Liver (tissue), 9 donors: ENCODE measurements around the gene CSMD2. TPM values are rescaled to one million over a fixed set of nuclear protein-coding genes. Genes with fewer than 3 reads are reported as not detected.

Experiments used
- DNase-seq: peaks from one replicate; pipeline ENCODE4 v3.0.0-alpha.2; 2017; ENCODE audit warnings: low spot score
- H3K27ac ChIP-seq, 2 donors: one replicate each; pipeline ENCODE4 v1.7.0; 2013; ENCODE audit warnings: inconsistent platforms in 2 of 2, low read length in 2 of 2, control low read depth in 1 of 2, low read depth in 1 of 2, mild to moderate bottlenecking in 1 of 2
- H3K27me3 ChIP-seq, 4 donors: one replicate each; pipeline versions ENCODE4 v1.6.1 to v1.7.0; 2013; ENCODE audit warnings: low read length in 3 of 4, inconsistent platforms in 1 of 4, mild to moderate bottlenecking in 1 of 4, moderate library complexity in 1 of 4; ENCODE audit not compliant: control insufficient read depth in 4 of 4, insufficient read depth in 4 of 4
- H3K36me3 ChIP-seq, 4 donors: one replicate each; pipeline versions ENCODE4 v1.6.1 to v1.7.0; 2013; ENCODE audit warnings: low read length in 3 of 4, mild to moderate bottlenecking in 3 of 4, low read depth in 1 of 4, moderate library complexity in 1 of 4; ENCODE audit not compliant: control insufficient read depth in 4 of 4, insufficient read depth in 3 of 4
- H3K4me1 ChIP-seq, 4 donors: one replicate each; pipeline versions ENCODE4 v1.6.1 to v1.7.0; 2013; ENCODE audit warnings: low read length in 3 of 4, mild to moderate bottlenecking in 3 of 4, moderate library complexity in 1 of 4; ENCODE audit not compliant: control insufficient read depth in 4 of 4, insufficient read depth in 4 of 4
- H3K4me3 ChIP-seq, 3 donors: one replicate each; pipeline versions ENCODE4 v1.6.1 to v1.7.0; 2013; ENCODE audit warnings: low read length in 3 of 3, control low read depth in 1 of 3, low read depth in 1 of 3, mild to moderate bottlenecking in 1 of 3
- H3K9ac ChIP-seq, 2 donors: one replicate each; pipeline ENCODE4 v1.7.0; 2013; ENCODE audit warnings: low read length in 2 of 2, mild to moderate bottlenecking in 2 of 2, moderate library complexity in 2 of 2, control low read depth in 1 of 2, low read depth in 1 of 2
- H3K9me3 ChIP-seq, 4 donors: one replicate each; pipeline versions ENCODE4 v1.6.1 to v1.7.0; 2013; ENCODE audit warnings: low read length in 3 of 4; ENCODE audit not compliant: control insufficient read depth in 4 of 4
- EGR1 ChIP-seq, 2 donors: IDR thresholded peaks; 2 replicates each; pipeline ENCODE4 v1.6.1; 2016 to 2018; ENCODE audit warnings: antibody characterized with exemption in 2 of 2, low read depth in 2 of 2
- FOXA1 ChIP-seq: IDR thresholded peaks from 2 replicates; pipeline ENCODE4 v1.6.1; 2016; ENCODE audit warnings: antibody characterized with exemption
- FOXA2 ChIP-seq: IDR thresholded peaks from 2 replicates; pipeline ENCODE4 v1.6.1; 2016; ENCODE audit warnings: antibody characterized with exemption
- HNF4A ChIP-seq, 2 donors: conservative IDR thresholded peaks; 2 replicates each; pipeline ENCODE4 v1.6.1; 2016; ENCODE audit warnings: antibody characterized with exemption in 2 of 2, mild to moderate bottlenecking in 2 of 2
- SP1 ChIP-seq: IDR thresholded peaks from 2 replicates; pipeline ENCODE4 v1.6.1; 2018; ENCODE audit warnings: antibody characterized with exemption, mild to moderate bottlenecking
- TAF1 ChIP-seq: conservative IDR thresholded peaks from 2 replicates; pipeline ENCODE4 v1.6.1; 2016; ENCODE audit warnings: antibody characterized with exemption, mild to moderate bottlenecking
- YY1 ChIP-seq: IDR thresholded peaks from 2 replicates; pipeline ENCODE4 v1.6.1; 2016; ENCODE audit warnings: antibody characterized with exemption, mild to moderate bottlenecking
- WGBS: extraction: QIAGEN DNeasy Blood & Tissue Kit; methylation state at CpG from one replicate; pipeline ENCODE4 v1.1.7; 2013; 5-methylcytosine and 5-hydroxymethylcytosine counted together
- polyA plus RNA-seq, 2 donors: library from polyadenylated mRNA; stranded (reverse) in 1 of 2; unstranded in 1 of 2; fragments of 200-250 nt in 1 of 2; fragments of >200 nt in 1 of 2; fragmentation: Nextera tagmentation in 1 of 2; extraction: Ambion mirVana in 1 of 2; gene quantifications; one replicate each; pipeline versions ENCODE4 v1.2.1 to v1.2.3, GENCODE V29; 2013 to 2015
- total RNA-seq, 2 donors: library from RNA; depleted of rRNA; stranded (reverse); fragments of >200 nt; gene quantifications; one replicate each; pipeline ENCODE4 v1.2.3, GENCODE V29; 2014
- TF ChIP-seq, protein P1 (sequence below): IDR thresholded peaks from 2 replicates; pipeline ENCODE4 v1.6.1; 2016; ENCODE audit warnings: antibody characterized with exemption
- TF ChIP-seq, protein P2 (sequence below): IDR thresholded peaks from 2 replicates; pipeline ENCODE4 v1.6.1; 2016; ENCODE audit warnings: antibody characterized with exemption
- TF ChIP-seq, protein P3 (sequence below): IDR thresholded peaks from 2 replicates; pipeline ENCODE4 v1.6.1; 2016; ENCODE audit warnings: antibody characterized with exemption
- TF ChIP-seq, protein P4 (sequence below): fragments of 150-350 bp; IDR thresholded peaks from 2 replicates; pipeline ENCODE4 v1.5.1; 2017; ENCODE audit warnings: improper control_type of control experiment, low read depth, low read length; ENCODE audit not compliant: missing input control
- TF ChIP-seq, protein P5 (sequence below): IDR thresholded peaks from 2 replicates; pipeline ENCODE4 v1.6.1; 2016; ENCODE audit warnings: antibody characterized with exemption, mild to moderate bottlenecking
- donor health status: healthy.
- donor health status: healthy.
- donor health status: healthy.
- donor health status: healthy.
- donor health status: healthy.

CSMD2 gene
- total and polyA plus RNA-seq, 4 donors: 0.08 to 0.09 TPM; not detected in 2

DNA sequence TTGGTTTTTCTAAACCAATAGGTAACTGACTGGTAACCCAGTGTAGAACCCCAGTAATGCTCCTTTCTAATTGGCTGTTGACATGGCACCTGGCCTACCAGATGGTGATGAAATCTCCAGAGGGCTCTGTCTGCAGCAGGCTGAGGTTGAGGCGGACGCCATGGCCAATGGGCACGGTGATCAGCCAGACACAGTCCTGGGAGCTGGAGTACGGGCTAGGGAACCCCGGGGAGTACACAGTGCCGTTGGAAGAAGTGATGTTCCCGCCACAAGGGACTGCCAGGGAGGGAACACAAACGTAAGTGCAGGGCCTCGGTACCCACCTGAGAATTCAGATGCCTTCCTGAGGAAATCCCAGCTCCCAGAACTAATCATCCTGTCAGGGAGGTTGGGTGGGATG, 562.8 kb downstream of the CSMD2 start:
- Histone ChIP-seq H3K27me3 (no peaks in the 10 kb centered on the region), H3K27ac (no peak overlapping the region), H3K4me1 (no peaks in the 10 kb centered on the region), H3K9ac (no peak overlapping the region), H3K36me3 (no peaks in the 10 kb centered on the region), H3K4me3 (no peak overlapping the region), H3K9me3 (peaks cover 0 to 3% (median 0%) of the 10 kb centered on the region in 4 donors)
- WGBS: 85% methylated on average over 9 of the region's 9 CpGs
- DNase-seq: no peak
- TF ChIP-seq, protein P1, sequence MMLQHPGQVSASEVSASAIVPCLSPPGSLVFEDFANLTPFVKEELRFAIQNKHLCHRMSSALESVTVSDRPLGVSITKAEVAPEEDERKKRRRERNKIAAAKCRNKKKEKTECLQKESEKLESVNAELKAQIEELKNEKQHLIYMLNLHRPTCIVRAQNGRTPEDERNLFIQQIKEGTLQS: no peak
- TF ChIP-seq, protein P2, sequence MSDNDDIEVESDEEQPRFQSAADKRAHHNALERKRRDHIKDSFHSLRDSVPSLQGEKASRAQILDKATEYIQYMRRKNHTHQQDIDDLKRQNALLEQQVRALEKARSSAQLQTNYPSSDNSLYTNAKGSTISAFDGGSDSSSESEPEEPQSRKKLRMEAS: no peak
- no peak for TF ChIP-seq HNF4A (conservative IDR thresholded peaks at IDR 0.05)
- no peak for TF ChIP-seq FOXA1
- no peak for TF ChIP-seq EGR1 (IDR thresholded peaks at IDR 0.05; ENCODE audit: low read depth in 2 of 2)
- TF ChIP-seq, protein P3, sequence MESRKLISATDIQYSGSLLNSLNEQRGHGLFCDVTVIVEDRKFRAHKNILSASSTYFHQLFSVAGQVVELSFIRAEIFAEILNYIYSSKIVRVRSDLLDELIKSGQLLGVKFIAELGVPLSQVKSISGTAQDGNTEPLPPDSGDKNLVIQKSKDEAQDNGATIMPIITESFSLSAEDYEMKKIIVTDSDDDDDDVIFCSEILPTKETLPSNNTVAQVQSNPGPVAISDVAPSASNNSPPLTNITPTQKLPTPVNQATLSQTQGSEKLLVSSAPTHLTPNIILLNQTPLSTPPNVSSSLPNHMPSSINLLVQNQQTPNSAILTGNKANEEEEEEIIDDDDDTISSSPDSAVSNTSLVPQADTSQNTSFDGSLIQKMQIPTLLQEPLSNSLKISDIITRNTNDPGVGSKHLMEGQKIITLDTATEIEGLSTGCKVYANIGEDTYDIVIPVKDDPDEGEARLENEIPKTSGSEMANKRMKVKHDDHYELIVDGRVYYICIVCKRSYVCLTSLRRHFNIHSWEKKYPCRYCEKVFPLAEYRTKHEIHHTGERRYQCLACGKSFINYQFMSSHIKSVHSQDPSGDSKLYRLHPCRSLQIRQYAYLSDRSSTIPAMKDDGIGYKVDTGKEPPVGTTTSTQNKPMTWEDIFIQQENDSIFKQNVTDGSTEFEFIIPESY: no peak
- TF ChIP-seq TAF1: no peak
- no peak for TF ChIP-seq FOXA2
- TF ChIP-seq, protein P4, sequence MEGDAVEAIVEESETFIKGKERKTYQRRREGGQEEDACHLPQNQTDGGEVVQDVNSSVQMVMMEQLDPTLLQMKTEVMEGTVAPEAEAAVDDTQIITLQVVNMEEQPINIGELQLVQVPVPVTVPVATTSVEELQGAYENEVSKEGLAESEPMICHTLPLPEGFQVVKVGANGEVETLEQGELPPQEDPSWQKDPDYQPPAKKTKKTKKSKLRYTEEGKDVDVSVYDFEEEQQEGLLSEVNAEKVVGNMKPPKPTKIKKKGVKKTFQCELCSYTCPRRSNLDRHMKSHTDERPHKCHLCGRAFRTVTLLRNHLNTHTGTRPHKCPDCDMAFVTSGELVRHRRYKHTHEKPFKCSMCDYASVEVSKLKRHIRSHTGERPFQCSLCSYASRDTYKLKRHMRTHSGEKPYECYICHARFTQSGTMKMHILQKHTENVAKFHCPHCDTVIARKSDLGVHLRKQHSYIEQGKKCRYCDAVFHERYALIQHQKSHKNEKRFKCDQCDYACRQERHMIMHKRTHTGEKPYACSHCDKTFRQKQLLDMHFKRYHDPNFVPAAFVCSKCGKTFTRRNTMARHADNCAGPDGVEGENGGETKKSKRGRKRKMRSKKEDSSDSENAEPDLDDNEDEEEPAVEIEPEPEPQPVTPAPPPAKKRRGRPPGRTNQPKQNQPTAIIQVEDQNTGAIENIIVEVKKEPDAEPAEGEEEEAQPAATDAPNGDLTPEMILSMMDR: no peak
- no peak for TF ChIP-seq SP1

DNA sequence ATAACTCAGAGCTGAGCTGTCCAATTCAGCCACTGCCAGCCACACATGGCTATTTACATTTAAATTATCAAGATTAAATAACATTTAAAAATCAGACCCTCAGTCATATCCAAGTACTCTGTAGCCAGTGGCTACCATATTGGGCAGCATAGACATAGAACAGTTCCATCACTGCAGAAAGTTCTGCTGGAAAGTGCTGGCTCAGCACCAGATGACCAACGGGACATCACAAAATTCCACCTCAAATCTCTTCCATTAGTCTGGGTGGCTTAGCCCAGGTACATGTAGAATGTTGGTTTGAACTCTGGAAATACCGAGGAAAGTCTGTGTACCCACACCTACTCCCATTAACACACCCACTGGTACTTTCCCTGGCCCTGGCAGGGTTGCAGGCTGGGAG, 563.3 kb downstream of the CSMD2 start:
- Histone ChIP-seq H3K27me3 (no peaks in the 10 kb centered on the region), H3K9me3 (peaks cover 0 to 3% (median 0%) of the 10 kb centered on the region in 4 donors), H3K27ac (no peak overlapping the region), H3K9ac (no peak overlapping the region), H3K4me3 (no peak overlapping the region), H3K4me1 (no peaks in the 10 kb centered on the region), H3K36me3 (no peaks in the 10 kb centered on the region)
- TF ChIP-seq FOXA2 (no peak), HNF4A (conservative IDR thresholded peaks at IDR 0.05) (no peak), YY1 (no peak), TAF1 (no peak)
- TF ChIP-seq, protein P5, sequence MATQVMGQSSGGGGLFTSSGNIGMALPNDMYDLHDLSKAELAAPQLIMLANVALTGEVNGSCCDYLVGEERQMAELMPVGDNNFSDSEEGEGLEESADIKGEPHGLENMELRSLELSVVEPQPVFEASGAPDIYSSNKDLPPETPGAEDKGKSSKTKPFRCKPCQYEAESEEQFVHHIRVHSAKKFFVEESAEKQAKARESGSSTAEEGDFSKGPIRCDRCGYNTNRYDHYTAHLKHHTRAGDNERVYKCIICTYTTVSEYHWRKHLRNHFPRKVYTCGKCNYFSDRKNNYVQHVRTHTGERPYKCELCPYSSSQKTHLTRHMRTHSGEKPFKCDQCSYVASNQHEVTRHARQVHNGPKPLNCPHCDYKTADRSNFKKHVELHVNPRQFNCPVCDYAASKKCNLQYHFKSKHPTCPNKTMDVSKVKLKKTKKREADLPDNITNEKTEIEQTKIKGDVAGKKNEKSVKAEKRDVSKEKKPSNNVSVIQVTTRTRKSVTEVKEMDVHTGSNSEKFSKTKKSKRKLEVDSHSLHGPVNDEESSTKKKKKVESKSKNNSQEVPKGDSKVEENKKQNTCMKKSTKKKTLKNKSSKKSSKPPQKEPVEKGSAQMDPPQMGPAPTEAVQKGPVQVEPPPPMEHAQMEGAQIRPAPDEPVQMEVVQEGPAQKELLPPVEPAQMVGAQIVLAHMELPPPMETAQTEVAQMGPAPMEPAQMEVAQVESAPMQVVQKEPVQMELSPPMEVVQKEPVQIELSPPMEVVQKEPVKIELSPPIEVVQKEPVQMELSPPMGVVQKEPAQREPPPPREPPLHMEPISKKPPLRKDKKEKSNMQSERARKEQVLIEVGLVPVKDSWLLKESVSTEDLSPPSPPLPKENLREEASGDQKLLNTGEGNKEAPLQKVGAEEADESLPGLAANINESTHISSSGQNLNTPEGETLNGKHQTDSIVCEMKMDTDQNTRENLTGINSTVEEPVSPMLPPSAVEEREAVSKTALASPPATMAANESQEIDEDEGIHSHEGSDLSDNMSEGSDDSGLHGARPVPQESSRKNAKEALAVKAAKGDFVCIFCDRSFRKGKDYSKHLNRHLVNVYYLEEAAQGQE: no peak
- TF ChIP-seq, protein P2: no peak
- TF ChIP-seq, protein P3: no peak
- TF ChIP-seq, protein P4: no peak
- no peak for DNase-seq
- 73% methylated on average over 2 of the region's 2 CpGs for WGBS
